Measurements from ENCODE around the gene STAT6. TPM values are rescaled to one million over a fixed set of nuclear protein-coding genes. Genes with fewer than 3 reads are reported as not detected.
A peak's percentile ranks its signal among the peaks of the same experiment; 100 is the strongest.

The STAT6 gene
- polyA plus RNA-seq, 10 donors = 32.6 to 53.5 (median 40.8) TPM

GRCh38 chr12:57105011-57105753 is 6.0 kb downstream of the STAT6 start:
- DNase-seq = no peak

GRCh38 chr12:57104292-57104910 is 6.8 kb downstream of the STAT6 start:
- DNase-seq = no peak

- no peak for DNase-seq
Observed at GRCh38 chr12:57103856-57104255, 7.3 kb downstream of the STAT6 start.

DNA sequence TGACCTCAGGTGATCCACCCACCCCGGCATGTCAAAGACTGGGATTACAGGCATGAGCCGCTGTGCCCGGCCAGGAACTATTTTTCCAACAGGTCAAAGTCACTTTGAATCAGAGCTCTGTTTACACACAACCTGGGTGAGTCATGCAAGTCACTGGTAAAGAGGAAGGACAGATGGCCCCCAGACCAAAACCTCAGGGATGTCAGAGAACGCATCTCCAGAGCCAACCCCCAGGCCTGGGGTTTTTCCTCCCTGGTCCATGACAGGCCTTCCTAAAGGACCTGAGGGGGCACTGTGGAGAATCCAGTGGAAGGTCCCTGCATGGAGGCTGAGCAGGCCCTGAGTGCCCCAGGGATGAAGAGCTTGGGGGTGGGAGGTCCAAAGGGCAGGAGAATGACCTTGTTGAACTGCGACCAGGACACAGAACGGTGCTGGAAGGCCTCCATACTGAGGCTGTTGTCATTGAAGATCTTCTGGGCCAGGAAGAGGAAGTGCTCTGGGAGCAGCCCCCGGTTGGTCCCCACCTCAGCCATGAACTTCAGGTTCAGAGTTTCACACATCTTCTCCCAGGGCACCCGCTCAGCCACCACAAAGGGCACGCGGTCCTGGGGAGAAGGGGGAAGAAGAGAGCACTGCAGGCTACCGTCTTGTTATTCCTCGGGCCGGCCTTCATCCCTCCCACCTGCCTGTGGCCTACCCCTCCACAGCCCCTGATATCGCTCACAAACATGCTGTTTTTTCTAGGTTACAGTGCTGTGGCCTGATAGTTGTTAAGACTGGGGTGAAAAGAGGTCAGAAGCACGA is 9.1 kb downstream of the STAT6 start:
- DNase-seq = no peak

DNA sequence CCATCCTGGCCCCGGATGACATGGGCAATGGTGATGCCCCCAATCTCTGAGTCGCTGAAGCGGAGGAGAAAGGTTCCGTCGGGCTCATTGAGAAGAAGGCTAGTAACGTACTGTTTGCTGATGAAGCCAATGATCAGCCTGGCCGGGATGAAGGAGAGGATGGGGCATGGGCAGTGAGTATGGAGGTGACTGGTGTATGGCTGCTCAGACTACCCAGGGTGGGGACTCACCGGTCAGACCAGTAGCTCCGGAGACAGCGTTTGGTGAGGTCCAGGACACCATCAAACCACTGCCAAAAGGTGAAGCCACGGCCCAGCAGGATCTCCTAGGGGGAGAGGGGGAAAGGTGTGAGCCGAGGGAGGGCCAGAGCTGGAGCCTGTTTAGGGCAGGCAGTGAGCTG is 11.4 kb downstream of the STAT6 start:
- DNase-seq = no peak

- DNase-seq = no peak
Observed at GRCh38 chr12:57099047-57099714, 12.0 kb downstream of the STAT6 start.

DNA sequence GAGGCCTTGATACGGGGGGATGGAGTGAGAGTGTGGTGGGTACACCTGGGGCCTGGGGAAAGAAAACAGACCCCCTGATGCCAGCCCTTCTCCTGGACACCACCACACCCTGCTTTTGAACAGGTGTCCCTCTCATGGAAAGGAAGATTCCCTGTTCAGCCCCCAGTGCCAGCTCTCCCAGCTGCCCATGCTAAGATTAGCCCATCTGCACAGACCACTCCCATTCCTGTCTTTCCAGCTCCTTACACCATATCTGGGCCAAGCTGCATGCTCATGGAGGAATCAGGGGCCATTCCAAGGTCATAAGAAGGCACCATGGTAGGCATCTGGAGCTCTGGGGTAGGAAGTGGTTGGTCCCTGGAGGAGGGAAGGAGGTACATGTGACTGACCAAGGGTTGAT is 12.6 kb downstream of the STAT6 start:
- DNase-seq = peak in 1 of 3 donors; percentile 24

DNA sequence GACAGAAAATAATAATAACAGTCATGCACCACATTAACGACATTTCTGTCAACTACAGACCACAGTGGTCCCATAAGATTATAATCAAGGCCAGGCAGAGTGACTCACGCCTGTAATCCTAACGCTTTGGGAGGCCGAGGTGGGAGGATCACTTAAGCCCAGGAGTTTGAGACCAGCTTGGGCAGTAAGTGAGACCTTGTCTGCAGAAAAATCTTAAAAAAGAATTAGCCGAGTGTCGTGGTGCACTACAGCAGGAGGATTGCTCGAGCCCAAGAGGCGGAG is 13.7 kb downstream of the STAT6 start:
- DNase-seq = no peak

DNA sequence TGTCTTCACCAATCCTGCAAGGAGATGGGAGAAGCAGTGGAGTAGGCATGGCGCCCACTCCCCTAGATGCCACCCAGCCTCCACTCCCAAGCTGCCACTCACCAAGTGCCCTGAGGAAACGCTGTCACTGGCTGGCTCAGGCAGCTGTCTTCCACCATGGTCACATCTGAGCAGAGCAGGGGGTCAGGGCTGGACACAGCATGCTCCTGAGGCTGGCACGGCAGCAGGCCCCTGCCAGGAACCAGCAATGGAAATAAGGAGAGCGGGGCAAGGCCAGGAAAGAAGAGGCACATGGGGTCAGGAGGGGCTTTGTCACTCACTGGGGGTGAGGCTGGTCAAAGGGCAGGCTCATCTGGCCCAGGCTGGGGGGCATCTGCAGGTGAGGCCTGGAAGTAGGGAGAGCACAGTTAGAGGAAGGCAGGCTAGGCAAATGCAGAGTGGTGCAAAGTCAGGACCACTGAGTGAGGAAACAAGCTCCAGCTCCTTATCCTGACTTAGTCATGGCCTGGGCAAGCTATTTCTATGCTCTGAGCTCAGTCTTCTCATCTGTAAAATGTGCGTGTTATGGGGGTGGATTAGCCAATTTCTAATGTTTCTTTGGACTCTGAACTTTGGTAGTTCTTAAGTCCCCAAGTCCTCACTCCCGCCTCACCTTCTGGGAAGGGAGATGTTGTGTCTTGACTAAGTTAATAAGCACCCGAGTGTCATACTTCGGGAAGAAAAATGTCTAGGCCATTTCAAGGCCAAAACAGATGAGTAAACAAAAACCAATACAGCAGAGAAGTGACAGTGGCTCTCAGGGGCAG is 14.2 kb downstream of the STAT6 start:
- no peak for DNase-seq

GRCh38 chr12:57096099-57096572 is 15.0 kb downstream of the STAT6 start:
- DNase-seq = no peak

GRCh38 chr12:57095440-57095839 is 15.7 kb downstream of the STAT6 start:
- no peak for DNase-seq

DNA sequence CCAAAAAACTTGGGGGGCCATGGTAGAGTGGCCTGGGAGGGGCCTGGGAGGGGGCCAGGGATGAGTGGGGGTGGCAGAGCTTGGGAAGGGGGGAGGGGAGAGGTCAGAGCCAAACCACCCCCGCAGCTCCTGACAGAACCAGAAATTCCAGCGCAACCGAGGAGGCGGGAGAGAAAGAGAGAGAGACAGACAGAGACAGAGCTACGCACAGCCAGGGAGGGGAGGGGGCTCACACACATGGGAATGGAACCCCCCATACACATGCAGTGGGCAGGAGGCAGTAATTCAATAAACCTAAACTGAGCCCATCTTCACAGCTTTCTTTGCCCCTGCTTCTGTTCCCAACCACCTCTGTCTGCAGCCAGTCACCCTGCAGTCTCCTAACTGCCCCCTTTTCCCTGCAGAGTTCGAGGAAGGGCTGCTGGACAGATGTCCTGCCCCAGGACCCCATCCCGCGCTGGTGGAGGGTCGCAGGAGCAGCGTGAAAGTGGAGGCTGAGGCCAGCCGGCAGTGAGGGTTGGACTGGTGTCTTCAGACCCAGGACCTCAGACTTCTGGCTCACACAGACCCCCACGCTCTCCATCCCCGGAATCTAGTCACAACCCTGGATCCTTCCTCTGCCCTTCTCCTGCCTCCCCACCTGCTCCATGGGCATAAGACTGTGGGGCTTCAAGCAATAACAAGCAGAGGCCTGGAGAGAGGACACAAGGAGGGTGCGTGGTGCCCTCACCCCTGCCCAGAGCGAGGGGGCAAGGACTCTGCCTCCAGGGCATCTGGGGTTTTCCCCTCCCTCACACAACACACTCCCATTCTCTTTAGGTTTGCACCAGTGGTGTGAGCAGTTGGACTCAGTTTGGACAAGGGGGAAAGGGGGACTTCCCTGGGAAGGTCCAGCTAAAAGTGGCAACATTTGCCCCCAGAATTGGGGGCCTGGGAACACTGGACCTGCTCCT is 16.7 kb downstream of the STAT6 start:
- DNase-seq = no peak

DNA sequence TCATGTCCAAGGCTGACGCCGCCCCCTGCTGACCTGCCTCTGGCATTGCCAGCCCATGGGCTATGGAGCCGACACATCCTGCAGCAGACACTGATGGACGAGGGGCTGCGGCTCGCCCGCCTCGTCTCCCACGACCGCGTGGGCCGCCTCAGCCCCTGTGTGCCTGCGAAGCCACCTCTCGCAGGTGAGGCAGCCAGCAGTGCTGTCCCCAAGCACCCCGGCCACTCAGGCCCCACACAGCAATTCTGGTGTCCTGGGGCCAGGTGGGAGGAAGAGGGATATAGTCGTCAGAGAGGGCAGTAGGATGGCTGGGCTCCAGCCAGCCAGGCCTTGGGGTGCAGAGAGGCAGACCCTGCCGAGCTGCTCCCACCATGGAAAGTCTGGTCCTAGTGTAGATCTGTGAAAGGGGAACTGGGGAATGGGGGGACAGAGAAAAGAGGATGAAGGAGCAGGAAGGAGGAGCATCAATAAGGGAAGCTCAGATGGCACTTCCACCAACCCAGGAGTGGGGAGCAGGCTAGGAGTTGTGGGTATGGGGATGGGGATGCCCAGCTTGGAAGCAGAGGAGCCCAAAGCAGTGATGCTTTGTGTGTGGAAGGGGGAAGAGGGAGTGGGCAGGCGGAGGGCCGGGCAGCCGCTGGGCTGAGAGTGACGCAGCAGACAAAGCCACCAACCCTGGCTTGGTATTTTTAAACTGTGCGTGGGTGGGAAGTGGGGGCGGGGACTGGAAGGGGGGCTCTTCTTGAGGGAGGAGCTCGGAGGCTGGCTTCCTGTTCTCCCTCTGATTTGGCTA is 17.6 kb downstream of the STAT6 start:
- peak; percentile 71 to 81 (median 75) for DNase-seq

GRCh38 chr12:57092876-57093414 is 18.2 kb downstream of the STAT6 start:
- DNase-seq = no peak

DNA sequence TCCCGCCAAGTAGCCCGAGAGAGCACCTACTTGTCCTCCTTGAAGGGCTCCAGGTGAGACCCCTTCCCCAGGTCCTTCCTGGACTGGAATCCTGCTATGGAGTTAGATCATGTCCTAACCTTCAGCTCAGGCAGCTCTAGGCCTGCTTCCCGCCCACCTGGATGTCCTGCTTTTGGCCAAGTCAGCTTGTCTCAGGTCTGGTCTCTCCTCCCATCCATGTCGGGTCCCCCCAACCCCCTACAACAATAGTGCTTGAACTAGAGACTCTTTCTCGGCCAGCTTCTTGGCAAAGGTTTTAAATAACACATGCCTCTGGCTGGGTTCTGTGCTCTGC is 18.7 kb downstream of the STAT6 start:
- DNase-seq = no peak

DNA sequence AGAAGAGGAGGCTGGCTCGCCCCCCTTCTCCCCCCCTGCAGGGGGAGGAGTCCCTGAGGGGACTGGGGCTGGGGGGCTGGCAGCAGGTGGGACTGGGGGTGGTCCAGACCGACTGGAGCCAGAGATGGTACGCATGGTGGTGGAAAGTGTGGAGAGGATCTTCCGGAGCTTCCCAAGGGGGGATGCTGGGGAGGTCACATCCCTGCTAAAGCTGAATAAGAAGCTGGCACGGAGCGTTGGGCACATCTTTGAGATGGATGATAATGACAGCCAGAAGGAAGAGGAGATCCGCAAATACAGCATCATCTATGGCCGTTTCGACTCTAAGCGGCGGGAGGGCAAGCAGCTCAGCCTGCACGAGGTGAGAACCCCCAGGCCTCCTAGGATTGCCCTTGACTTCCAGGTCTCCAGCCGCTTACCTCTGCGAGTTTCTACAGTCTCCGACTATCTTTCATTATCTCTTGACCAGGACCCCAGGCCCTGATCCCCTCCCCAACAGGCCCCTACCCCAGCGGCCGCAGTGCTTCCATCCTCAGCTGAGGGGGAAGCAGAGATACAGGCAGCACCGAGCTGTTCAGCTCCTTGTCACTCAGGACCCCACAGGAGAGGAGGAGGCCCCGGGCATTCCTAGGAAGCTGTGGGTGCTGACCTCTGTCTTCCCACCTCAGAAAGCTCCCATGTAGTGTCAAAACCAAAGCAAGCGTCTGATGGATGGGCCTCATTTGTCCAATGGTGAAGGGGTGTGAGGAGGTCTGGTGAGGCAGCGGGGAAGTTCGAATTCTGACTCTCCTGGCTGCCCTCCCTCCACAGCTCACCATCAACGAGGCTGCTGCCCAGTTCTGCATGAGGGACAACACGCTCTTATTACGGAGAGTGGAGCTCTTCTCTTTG is 19.3 kb downstream of the STAT6 start:
- no peak for DNase-seq

- DNase-seq = peak in 1 of 3 donors; percentile 51
Observed at GRCh38 chr12:57090924-57091637, 20.1 kb downstream of the STAT6 start.
